ENCODE results near the gene SPATA20. TPM values are rescaled to one million over a fixed set of nuclear protein-coding genes. Genes with fewer than 3 reads are reported as not detected.
A peak's percentile ranks its signal among the peaks of the same experiment; 100 is the strongest.

SPATA20 gene
- total and polyA plus RNA-seq, 2 of the 13 experiments (the other 11 are each of a cell fraction or from before 2014, with no cell fraction given): 36.1 to 64.8 TPM

DNA sequence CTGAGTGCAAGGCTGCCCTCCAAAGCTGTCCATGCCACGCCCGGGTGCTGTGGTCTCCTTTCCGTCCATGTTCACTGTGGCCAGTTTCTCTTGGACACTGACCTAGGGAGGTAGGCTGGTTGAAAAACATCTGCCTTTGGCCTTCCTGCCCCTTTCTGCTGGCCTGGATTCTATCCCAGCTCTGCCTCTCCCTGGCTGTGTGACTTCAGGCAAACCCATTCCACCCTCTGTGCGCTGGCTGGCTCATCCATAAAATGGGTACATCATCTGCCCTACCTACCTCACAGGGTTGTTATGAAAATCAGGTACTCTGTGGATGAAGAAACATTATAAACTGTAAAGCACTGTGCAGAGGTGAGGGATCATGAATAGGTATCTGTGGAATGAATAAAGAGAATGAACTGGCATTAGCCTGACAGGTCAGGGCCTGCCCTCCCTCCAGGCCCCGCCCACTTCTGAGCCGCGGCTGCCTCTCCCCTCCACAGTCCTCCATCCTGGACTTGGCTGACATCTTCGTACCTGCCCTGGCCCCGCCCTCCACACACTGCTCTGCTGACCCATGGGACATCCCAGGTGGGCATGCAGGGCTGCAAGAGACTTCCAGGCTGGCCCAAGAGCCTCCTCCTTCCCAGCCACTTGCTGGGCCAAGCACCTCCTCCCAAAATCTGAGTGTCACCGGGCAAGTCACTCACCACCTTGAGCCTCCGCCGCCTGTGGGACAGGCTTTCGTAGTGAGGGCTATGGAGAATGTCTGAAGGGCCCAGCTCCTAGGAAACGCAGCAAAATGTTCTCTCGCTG is 7.0 kb upstream of the SPATA20 start (continued):
- TF ChIP-seq ZBTB14 (CRISPR knock-in tag; IDR thresholded peaks at IDR 0.05): no peak
- TF ChIP-seq KLF15 (CRISPR knock-in tag; IDR thresholded peaks at IDR 0.05; ENCODE audit: borderline replicate concordance): no peak
- no peak for TF ChIP-seq ZNF337 (CRISPR knock-in tag; IDR thresholded peaks at IDR 0.05; ENCODE audit: borderline replicate concordance, low read depth)
- TF ChIP-seq ZNF232 (CRISPR knock-in tag; IDR thresholded peaks at IDR 0.05; ENCODE audit: borderline replicate concordance): no peak
- no peak for TF ChIP-seq MAFF (IDR thresholded peaks at IDR 0.05; ENCODE audit: low read depth, low read length)
- TF ChIP-seq HMGXB3 (CRISPR knock-in tag; IDR thresholded peaks at IDR 0.05; ENCODE audit: borderline replicate concordance): no peak
- no peak for TF ChIP-seq ATF7-NPFF (CRISPR knock-in tag; IDR thresholded peaks at IDR 0.05; ENCODE audit: low read depth)
- no peak for TF ChIP-seq TRAFD1 (CRISPR knock-in tag; IDR thresholded peaks at IDR 0.05; ENCODE audit: borderline replicate concordance)
- no peak for TF ChIP-seq SNAPC2 (CRISPR knock-in tag; IDR thresholded peaks at IDR 0.05)
- TF ChIP-seq ZNF652 (CRISPR knock-in tag; IDR thresholded peaks at IDR 0.05; ENCODE audit: borderline replicate concordance, low read depth): no peak
- TF ChIP-seq ZNF543 (CRISPR knock-in tag; IDR thresholded peaks at IDR 0.05): no peak
- no peak for TF ChIP-seq PHB2 (IDR thresholded peaks at IDR 0.05; ENCODE audit: partially characterized antibody)
- no peak for TF ChIP-seq MEIS1 (CRISPR knock-in tag; IDR thresholded peaks at IDR 0.05; ENCODE audit: borderline replicate concordance)
- 0 out of 2 replicates have a peak, but pooled peaks have one; percentile 33 for TF ChIP-seq NR0B2 (CRISPR knock-in tag; IDR thresholded peaks at IDR 0.05)
- TF ChIP-seq HES4 (CRISPR knock-in tag; IDR thresholded peaks at IDR 0.05; ENCODE audit: borderline replicate concordance): no peak
- no peak for TF ChIP-seq IKZF4 (CRISPR knock-in tag; IDR thresholded peaks at IDR 0.05; ENCODE audit: borderline replicate concordance, low read depth, not compliant biosample characterization)
- TF ChIP-seq KDM4B (CRISPR knock-in tag; IDR thresholded peaks at IDR 0.05): no peak
- TF ChIP-seq CBX2 (IDR thresholded peaks at IDR 0.05; ENCODE audit: low read depth, low read length): no peak
- TF ChIP-seq CBX2 (CRISPR knock-in tag; IDR thresholded peaks at IDR 0.05; ENCODE audit: low read depth): no peak
- TF ChIP-seq, protein P1, sequence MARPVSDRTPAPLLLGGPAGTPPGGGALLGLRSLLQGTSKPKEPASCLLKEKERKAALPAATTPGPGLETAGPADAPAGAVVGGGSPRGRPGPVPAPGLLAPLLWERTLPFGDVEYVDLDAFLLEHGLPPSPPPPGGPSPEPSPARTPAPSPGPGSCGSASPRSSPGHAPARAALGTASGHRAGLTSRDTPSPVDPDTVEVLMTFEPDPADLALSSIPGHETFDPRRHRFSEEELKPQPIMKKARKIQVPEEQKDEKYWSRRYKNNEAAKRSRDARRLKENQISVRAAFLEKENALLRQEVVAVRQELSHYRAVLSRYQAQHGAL (CRISPR knock-in tag; IDR thresholded peaks at IDR 0.05; ENCODE audit: not compliant biosample characterization): no peak

Measured in HepG2 (cell line).